GM19099 (cell line): ENCODE data around the gene KRT1.

ENCODE experiments used
- POLR2A ChIP-seq: IDR thresholded peaks from 3 replicates; pipeline ENCODE4 v1.6.1; 2011; ENCODE audit warnings: low read depth; ENCODE audit not compliant: insufficient read length; ENCODE audit errors: extremely low read depth

KRT1 gene

GRCh38 chr12:52677126-52677525 lies 3.1 kb downstream of the KRT1 start:
- no peak for TF ChIP-seq POLR2A

DNA sequence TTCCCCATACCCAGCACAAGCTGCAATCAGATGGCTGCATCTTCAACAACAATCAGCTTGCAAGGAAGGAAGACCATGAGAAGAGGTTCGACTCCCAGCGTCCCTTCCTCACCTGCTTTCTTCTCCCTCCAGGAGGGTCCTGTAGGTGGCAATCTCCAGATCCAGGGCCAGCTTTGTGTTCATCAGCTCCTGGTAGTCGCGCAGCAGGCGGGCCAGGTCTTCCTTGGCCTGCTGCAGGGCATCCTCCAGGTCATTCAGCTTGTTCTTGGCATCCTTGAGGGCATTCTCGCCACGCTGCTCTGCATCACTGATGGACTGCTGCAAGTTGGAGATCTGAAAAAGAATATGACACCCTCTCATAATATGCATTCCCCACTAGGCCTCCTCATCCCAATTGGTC lies 4.0 kb downstream of the KRT1 start:
- TF ChIP-seq POLR2A = no peak

- TF ChIP-seq POLR2A = no peak
These were observed 4.9 kb downstream of the KRT1 start for GRCh38 chr12:52675301-52675701.

- no peak for TF ChIP-seq POLR2A
These were observed 5.8 kb downstream of the KRT1 start for GRCh38 chr12:52674433-52674775.

DNA sequence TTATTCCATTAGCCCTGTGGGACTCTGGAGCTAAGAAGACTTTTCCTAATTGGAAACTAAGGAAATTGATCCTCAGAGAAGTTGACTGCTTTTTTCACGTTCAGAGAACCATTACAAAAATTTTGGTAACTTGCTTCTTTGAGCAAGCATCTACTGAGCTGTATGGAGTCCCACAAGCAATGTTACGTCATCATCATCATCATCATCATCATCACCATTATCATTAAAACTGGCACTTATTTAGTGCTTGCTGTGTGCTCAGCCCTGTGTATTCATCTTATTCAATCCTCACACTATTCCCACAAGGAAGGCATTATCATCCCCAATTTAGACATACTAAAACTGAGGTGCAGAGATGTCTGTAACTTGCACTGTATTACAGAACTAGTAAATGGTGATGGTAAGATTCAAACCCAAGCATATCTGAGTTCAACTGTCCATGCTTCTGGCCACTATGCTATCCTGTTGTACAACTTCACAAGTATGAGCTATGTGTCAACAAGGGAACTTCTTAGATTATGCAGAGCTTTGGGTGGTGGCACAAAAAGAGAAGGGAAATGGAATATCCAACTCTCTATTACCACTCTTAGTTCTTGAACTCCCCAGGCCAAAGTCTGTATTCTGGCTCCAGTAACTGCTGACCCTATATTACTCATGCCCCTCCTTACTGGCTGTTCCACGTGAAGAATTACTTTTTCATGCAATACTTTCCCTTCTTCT lies 6.3 kb downstream of the KRT1 start:
- TF ChIP-seq POLR2A = no peak

- no peak for TF ChIP-seq POLR2A
These were observed 7.0 kb downstream of the KRT1 start for GRCh38 chr12:52673217-52673616.

DNA sequence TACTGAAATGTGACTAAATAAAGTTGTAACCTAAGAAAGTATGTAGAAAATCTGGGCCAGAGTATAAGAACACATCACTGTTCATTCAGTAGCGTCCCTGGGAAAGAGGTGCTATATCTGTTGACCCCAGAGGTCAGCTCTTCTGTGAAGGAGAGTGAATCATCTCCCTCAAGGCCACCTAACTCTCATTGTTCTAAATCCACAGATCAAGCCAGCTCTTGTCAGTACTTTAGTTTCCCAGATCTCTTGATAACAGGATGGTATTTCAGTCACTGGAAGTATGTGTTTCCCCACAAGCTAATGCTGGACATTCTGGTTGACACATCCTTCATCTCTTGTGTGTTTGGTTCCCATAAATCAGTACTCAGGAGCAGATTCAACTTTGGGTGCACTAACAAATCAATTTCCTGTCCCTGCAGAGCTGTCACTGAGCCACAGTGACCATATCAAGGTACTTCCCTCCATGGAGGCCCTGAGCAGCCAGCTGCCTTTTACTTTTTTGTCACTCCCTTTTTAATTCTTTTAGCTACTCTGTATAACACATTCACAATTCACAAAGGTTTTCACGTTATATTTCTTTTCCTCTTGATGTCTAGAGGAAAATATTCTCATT lies 7.8 kb downstream of the KRT1 start:
- no peak for TF ChIP-seq POLR2A

- no peak for TF ChIP-seq POLR2A
These were observed 9.2 kb downstream of the KRT1 start for GRCh38 chr12:52670961-52671360.

DNA sequence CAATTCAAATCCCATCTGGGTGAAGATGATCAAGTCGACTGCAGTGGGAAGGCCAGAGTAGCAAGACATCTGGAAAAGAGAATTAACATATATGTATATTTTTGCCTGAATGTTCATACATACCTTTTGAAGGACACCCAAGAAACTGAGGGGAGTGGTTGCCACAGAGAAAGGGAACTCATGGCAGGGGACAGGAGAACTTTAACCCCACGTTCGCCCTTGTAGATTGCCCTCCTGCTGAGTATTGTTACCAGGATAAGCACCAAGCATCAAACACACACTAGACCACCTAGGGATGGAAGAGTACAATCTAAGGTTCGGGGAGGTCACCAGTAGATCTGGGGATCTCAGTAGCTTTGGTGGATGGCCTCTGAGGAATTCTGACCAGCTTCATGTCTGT lies 9.7 kb downstream of the KRT1 start:
- no peak for TF ChIP-seq POLR2A

GRCh38 chr12:52669426-52669825 lies 10.8 kb downstream of the KRT1 start:
- no peak for TF ChIP-seq POLR2A

DNA sequence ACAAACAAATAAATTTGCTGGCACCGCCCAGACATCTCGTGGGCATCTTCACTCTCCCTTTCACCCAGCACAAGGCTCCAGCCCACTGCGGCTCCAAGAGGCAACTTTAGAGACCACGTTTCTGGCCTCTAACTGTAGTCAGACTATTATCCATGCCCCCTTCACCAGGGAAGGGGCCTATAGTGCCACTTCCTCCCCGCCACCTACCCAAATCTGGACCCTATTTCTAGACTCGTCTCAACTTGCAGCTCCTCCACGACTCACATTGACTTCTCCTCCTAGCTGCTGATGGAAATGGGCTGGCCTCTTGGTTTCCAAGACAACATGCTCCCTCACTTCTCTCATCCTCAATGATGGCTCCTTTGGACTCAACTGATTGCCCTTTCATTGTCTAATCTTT lies 12.3 kb downstream of the KRT1 start:
- TF ChIP-seq POLR2A = no peak

- TF ChIP-seq POLR2A = no peak
These were observed 12.7 kb downstream of the KRT1 start for GRCh38 chr12:52667509-52667908.

GRCh38 chr12:52666471-52666870 lies 13.7 kb downstream of the KRT1 start:
- TF ChIP-seq POLR2A = no peak

- TF ChIP-seq POLR2A = no peak
These were observed 16.8 kb downstream of the KRT1 start for GRCh38 chr12:52663420-52663819.

- no peak for TF ChIP-seq POLR2A
These were observed 17.3 kb downstream of the KRT1 start for GRCh38 chr12:52662918-52663229.

GRCh38 chr12:52662093-52662917 lies 17.9 kb downstream of the KRT1 start:
- no peak for TF ChIP-seq POLR2A
